Activated T-helper 2 cell treated with anti-CD3 and anti-CD28 coated beads, Interferon-gamma antibody, Interleukin-2, Interleukin-4, amounts not matched to agents 10 μg/mL and 5 μg/mL and 100 μg/mL, durations not matched to agents 14 hours and 24 hours and 36 hours (primary cell): ENCODE data around the gene HEG1. TPM values are rescaled to one million over a fixed set of nuclear protein-coding genes. Genes with fewer than 3 reads are reported as not detected.

Experiments used
- DNase-seq: peaks from one replicate; pipeline ENCODE4 v3.0.0; 2021; ENCODE audit warnings: low spot score
- H3K27ac Mint-ChIP-seq: one replicate; pipeline ENCODE4 v1.8.0; 2021; ENCODE audit warnings: mixed read lengths
- H3K27me3 Mint-ChIP-seq: one replicate; pipeline ENCODE4 v1.8.0; 2021; ENCODE audit warnings: low read depth, mixed read lengths
- H3K36me3 Mint-ChIP-seq: one replicate; pipeline ENCODE4 v1.8.0; 2021; ENCODE audit warnings: low read depth, mixed read lengths
- H3K4me1 Mint-ChIP-seq: one replicate; pipeline ENCODE4 v1.8.0; 2021; ENCODE audit warnings: low read depth, mixed read lengths
- H3K4me3 Mint-ChIP-seq: one replicate; pipeline ENCODE4 v1.8.0; 2021; ENCODE audit warnings: low read depth, mild to moderate bottlenecking, moderate library complexity, mixed read lengths
- H3K9me3 Mint-ChIP-seq: one replicate; pipeline ENCODE4 v1.8.0; 2021; ENCODE audit warnings: mixed read lengths
- intact Hi-C: fragments of 100-400 bp; cut with micrococcal nuclease; formaldehyde crosslinking; loops from one replicate; pipeline ENCODE4 v1.15.1; 2023
- total RNA-seq: library from RNA; stranded (reverse); gene quantifications from 2 replicates; pipeline ENCODE4 v1.2.3, GENCODE V29; 2022

The HEG1 gene
- total RNA-seq, 1 donor from 2014 or later: 59.1 TPM

GRCh38 chr3:125080077-125080476 is 24.3 kb upstream of the HEG1 start:
- Mint-ChIP-seq H3K27ac (no peak overlapping the region), H3K4me3 (no peak overlapping the region), H3K36me3 (no peaks in the 10 kb centered on the region), H3K27me3 (peaks cover 50% of the 10 kb centered on the region), H3K9me3 (no peaks in the 10 kb centered on the region), H3K4me1 (peaks cover 7% of the 10 kb centered on the region)
- intact Hi-C loops: no loop called here
- DNase-seq: no peak

- Mint-ChIP-seq H3K4me3 (no peak overlapping the region), H3K9me3 (no peaks in the 10 kb centered on the region), H3K27me3 (peaks cover 52% of the 10 kb centered on the region), H3K27ac (no peak overlapping the region), H3K36me3 (no peaks in the 10 kb centered on the region), H3K4me1 (peaks cover 7% of the 10 kb centered on the region)
- intact Hi-C loops: no loop called here
- no peak for DNase-seq
Observed at GRCh38 chr3:125079675-125080045, 23.9 kb upstream of the HEG1 start.

- Mint-ChIP-seq H3K27me3 (peaks cover 46% of the 10 kb centered on the region), H3K36me3 (no peaks in the 10 kb centered on the region), H3K9me3 (no peaks in the 10 kb centered on the region), H3K27ac (no peak overlapping the region), H3K4me1 (peaks cover 7% of the 10 kb centered on the region), H3K4me3 (no peak overlapping the region)
- DNase-seq: no peak
- intact Hi-C loops: no loop called here
Observed at GRCh38 chr3:125078951-125079674, 23.3 kb upstream of the HEG1 start.

GRCh38 chr3:125077864-125078263 is 22.1 kb upstream of the HEG1 start:
- H3K9me3 Mint-ChIP-seq: no peaks in the 10 kb centered on the region

GRCh38 chr3:125076464-125076863 is 20.7 kb upstream of the HEG1 start:
- Mint-ChIP-seq H3K9me3 (no peaks in the 10 kb centered on the region), H3K27me3 (peaks cover 39% of the 10 kb centered on the region), H3K4me3 (no peak overlapping the region), H3K4me1 (peaks cover 7% of the 10 kb centered on the region), H3K36me3 (no peaks in the 10 kb centered on the region), H3K27ac (no peak overlapping the region)
- DNase-seq: no peak
- intact Hi-C loops: no loop called here

More at GRCh38 chr3:125077864-125078263, 22.1 kb upstream of the HEG1 start:
- Mint-ChIP-seq H3K27ac (no peak overlapping the region), H3K4me3 (no peak overlapping the region), H3K27me3 (peaks cover 41% of the 10 kb centered on the region), H3K36me3 (no peaks in the 10 kb centered on the region), H3K4me1 (peaks cover 7% of the 10 kb centered on the region)
- intact Hi-C loops: no loop called here
- DNase-seq: no peak

- Mint-ChIP-seq H3K9me3 (no peaks in the 10 kb centered on the region), H3K36me3 (no peaks in the 10 kb centered on the region), H3K27ac (no peak overlapping the region), H3K27me3 (peaks cover 37% of the 10 kb centered on the region), H3K4me3 (no peak overlapping the region), H3K4me1 (peaks cover 7% of the 10 kb centered on the region)
- no peak for DNase-seq
- intact Hi-C loops: no loop called here
Observed at GRCh38 chr3:125075738-125076137, 19.9 kb upstream of the HEG1 start.

GRCh38 chr3:125073390-125073905 is 17.7 kb upstream of the HEG1 start:
- DNase-seq: no peak
- H3K27ac Mint-ChIP-seq: no peak overlapping the region
- H3K4me3 Mint-ChIP-seq: no peak overlapping the region
- H3K36me3 Mint-ChIP-seq: no peaks in the 10 kb centered on the region
- no peaks in the 10 kb centered on the region for H3K9me3 Mint-ChIP-seq
- peaks cover 28% of the 10 kb centered on the region for H3K27me3 Mint-ChIP-seq
- H3K4me1 Mint-ChIP-seq: peaks cover 10% of the 10 kb centered on the region
- intact Hi-C loops: no loop called here

- peaks cover 26% of the 10 kb centered on the region for H3K27me3 Mint-ChIP-seq
Observed at GRCh38 chr3:125072749-125073389, 17.1 kb upstream of the HEG1 start.

GRCh38 chr3:125072301-125072700 is 16.5 kb upstream of the HEG1 start:
- H3K27ac Mint-ChIP-seq: no peak overlapping the region
- H3K4me3 Mint-ChIP-seq: no peak overlapping the region
- intact Hi-C loops: no loop called here
- no peak for DNase-seq
- H3K4me1 Mint-ChIP-seq: peaks cover 9% of the 10 kb centered on the region
- H3K27me3 Mint-ChIP-seq: peaks cover 30% of the 10 kb centered on the region
- no peaks in the 10 kb centered on the region for H3K9me3 Mint-ChIP-seq
- H3K36me3 Mint-ChIP-seq: no peaks in the 10 kb centered on the region

More at GRCh38 chr3:125072749-125073389, 17.1 kb upstream of the HEG1 start:
- DNase-seq: no peak
- Mint-ChIP-seq H3K4me3 (no peak overlapping the region), H3K4me1 (peaks cover 9% of the 10 kb centered on the region), H3K36me3 (no peaks in the 10 kb centered on the region), H3K9me3 (no peaks in the 10 kb centered on the region), H3K27ac (no peak overlapping the region)
- intact Hi-C loops: no loop called here

- H3K27ac Mint-ChIP-seq: no peak overlapping the region
- H3K27me3 Mint-ChIP-seq: peaks cover 28% of the 10 kb centered on the region
- H3K4me3 Mint-ChIP-seq: no peak overlapping the region
- DNase-seq: no peak
- intact Hi-C loops: no loop called here
- peaks cover 9% of the 10 kb centered on the region for H3K4me1 Mint-ChIP-seq
- H3K9me3 Mint-ChIP-seq: no peaks in the 10 kb centered on the region
- no peaks in the 10 kb centered on the region for H3K36me3 Mint-ChIP-seq
Observed at GRCh38 chr3:125069968-125070745, 14.4 kb upstream of the HEG1 start.

- Mint-ChIP-seq H3K36me3 (no peaks in the 10 kb centered on the region), H3K27ac (no peak overlapping the region), H3K9me3 (peaks cover 4% of the 10 kb centered on the region), H3K27me3 (peaks cover 31% of the 10 kb centered on the region), H3K4me1 (peaks cover 9% of the 10 kb centered on the region), H3K4me3 (no peak overlapping the region)
- intact Hi-C loops: no loop called here
- DNase-seq: no peak
Observed at GRCh38 chr3:125069452-125069851, 13.7 kb upstream of the HEG1 start.

GRCh38 chr3:125068265-125068664 is 12.5 kb upstream of the HEG1 start:
- no peak overlapping the region for H3K4me3 Mint-ChIP-seq
- DNase-seq: no peak
- no peak overlapping the region for H3K27ac Mint-ChIP-seq
- peaks cover 9% of the 10 kb centered on the region for H3K4me1 Mint-ChIP-seq
- H3K36me3 Mint-ChIP-seq: no peaks in the 10 kb centered on the region
- peaks cover 5% of the 10 kb centered on the region for H3K9me3 Mint-ChIP-seq
- intact Hi-C loops: no loop called here
- H3K27me3 Mint-ChIP-seq: peaks cover 38% of the 10 kb centered on the region

- H3K27ac Mint-ChIP-seq: no peak overlapping the region
- peaks cover 40% of the 10 kb centered on the region for H3K27me3 Mint-ChIP-seq
- peaks cover 5% of the 10 kb centered on the region for H3K9me3 Mint-ChIP-seq
- H3K36me3 Mint-ChIP-seq: no peaks in the 10 kb centered on the region
- intact Hi-C loops: no loop called here
- no peak overlapping the region for H3K4me3 Mint-ChIP-seq
- H3K4me1 Mint-ChIP-seq: peaks cover 9% of the 10 kb centered on the region
- DNase-seq: no peak
Observed at GRCh38 chr3:125067225-125067624, 11.4 kb upstream of the HEG1 start.
